Measurements from ENCODE around the gene SKI.

SKI gene

GRCh38 chr1:2301607-2302291 lies 73.6 kb downstream of the SKI start:
- Histone ChIP-seq H3K27me3 (ENCODE audit: insufficient read depth, insufficient read length) (no peaks in the 10 kb centered on the region), H3K4me1 (ENCODE audit: insufficient read depth, insufficient read length) (peaks cover 4% of the 10 kb centered on the region), H3K9me3 (ENCODE audit: insufficient read depth, low read length) (no peaks in the 10 kb centered on the region), H3K4me3 (ENCODE audit: insufficient read length, low read depth) (no peak overlapping the region), H3K9ac (ENCODE audit: insufficient read length, low read depth) (no peak overlapping the region), H3K36me3 (ENCODE audit: insufficient read depth, insufficient read length, low read length) (peaks cover 61% of the 10 kb centered on the region)
- no peak for TF ChIP-seq YY1 (IDR thresholded peaks at IDR 0.05; ENCODE audit: insufficient read depth, insufficient read length)
- no peak for TF ChIP-seq ZNF274 (IDR thresholded peaks at IDR 0.05; ENCODE audit: low read depth, low read length)
- TF ChIP-seq SUZ12 (IDR thresholded peaks at IDR 0.05; ENCODE audit: extremely low read depth, insufficient read depth, insufficient read length): no peak
- DNase-seq (ENCODE audit: low read depth, low spot score): no peak

GRCh38 chr1:2302292-2302925 lies 74.3 kb downstream of the SKI start:
- Histone ChIP-seq H3K36me3 (ENCODE audit: insufficient read depth, insufficient read length, low read length) (peaks cover 60% of the 10 kb centered on the region), H3K27me3 (ENCODE audit: insufficient read depth, insufficient read length) (no peaks in the 10 kb centered on the region), H3K4me3 (ENCODE audit: insufficient read length, low read depth) (no peak overlapping the region), H3K9ac (ENCODE audit: insufficient read length, low read depth) (no peak overlapping the region), H3K9me3 (ENCODE audit: insufficient read depth, low read length) (no peaks in the 10 kb centered on the region), H3K4me1 (ENCODE audit: insufficient read depth, insufficient read length) (peaks cover 4% of the 10 kb centered on the region)
- TF ChIP-seq SUZ12 (IDR thresholded peaks at IDR 0.05; ENCODE audit: extremely low read depth, insufficient read depth, insufficient read length): no peak
- no peak for TF ChIP-seq ZNF274 (IDR thresholded peaks at IDR 0.05; ENCODE audit: low read depth, low read length)
- no peak for TF ChIP-seq YY1 (IDR thresholded peaks at IDR 0.05; ENCODE audit: insufficient read depth, insufficient read length)
- no peak for DNase-seq (ENCODE audit: low read depth, low spot score)

- Histone ChIP-seq H3K9me3 (ENCODE audit: insufficient read depth, low read length) (no peaks in the 10 kb centered on the region), H3K4me1 (ENCODE audit: insufficient read depth, insufficient read length) (peaks cover 4% of the 10 kb centered on the region), H3K4me3 (ENCODE audit: insufficient read length, low read depth) (no peak overlapping the region), H3K9ac (ENCODE audit: insufficient read length, low read depth) (no peak overlapping the region), H3K36me3 (ENCODE audit: insufficient read depth, insufficient read length, low read length) (peaks cover 63% of the 10 kb centered on the region), H3K27me3 (ENCODE audit: insufficient read depth, insufficient read length) (no peaks in the 10 kb centered on the region)
- DNase-seq (ENCODE audit: low read depth, low spot score): no peak
- TF ChIP-seq YY1 (IDR thresholded peaks at IDR 0.05; ENCODE audit: insufficient read depth, insufficient read length) (no peak), ZNF274 (IDR thresholded peaks at IDR 0.05; ENCODE audit: low read depth, low read length) (no peak), SUZ12 (IDR thresholded peaks at IDR 0.05; ENCODE audit: extremely low read depth, insufficient read depth, insufficient read length) (no peak)
Observed at GRCh38 chr1:2303016-2303775, 75.1 kb downstream of the SKI start.

GRCh38 chr1:2303781-2304180 lies 75.7 kb downstream of the SKI start:
- Histone ChIP-seq H3K9me3 (ENCODE audit: insufficient read depth, low read length) (no peaks in the 10 kb centered on the region), H3K27me3 (ENCODE audit: insufficient read depth, insufficient read length) (no peaks in the 10 kb centered on the region), H3K4me1 (ENCODE audit: insufficient read depth, insufficient read length) (peaks cover 2% of the 10 kb centered on the region), H3K9ac (ENCODE audit: insufficient read length, low read depth) (no peak overlapping the region), H3K36me3 (ENCODE audit: insufficient read depth, insufficient read length, low read length) (peaks cover 64% of the 10 kb centered on the region), H3K4me3 (ENCODE audit: insufficient read length, low read depth) (no peak overlapping the region)
- DNase-seq (ENCODE audit: low read depth, low spot score): no peak
- TF ChIP-seq SUZ12 (IDR thresholded peaks at IDR 0.05; ENCODE audit: extremely low read depth, insufficient read depth, insufficient read length): no peak
- TF ChIP-seq ZNF274 (IDR thresholded peaks at IDR 0.05; ENCODE audit: low read depth, low read length): no peak
- TF ChIP-seq YY1 (IDR thresholded peaks at IDR 0.05; ENCODE audit: insufficient read depth, insufficient read length): no peak

- Histone ChIP-seq H3K9ac (ENCODE audit: insufficient read length, low read depth) (no peak overlapping the region), H3K9me3 (ENCODE audit: insufficient read depth, low read length) (no peaks in the 10 kb centered on the region), H3K4me1 (ENCODE audit: insufficient read depth, insufficient read length) (peaks cover 4% of the 10 kb centered on the region), H3K36me3 (ENCODE audit: insufficient read depth, insufficient read length, low read length) (peaks cover 68% of the 10 kb centered on the region), H3K27me3 (ENCODE audit: insufficient read depth, insufficient read length) (no peaks in the 10 kb centered on the region), H3K4me3 (ENCODE audit: insufficient read length, low read depth) (no peak overlapping the region)
- TF ChIP-seq ZNF274 (IDR thresholded peaks at IDR 0.05; ENCODE audit: low read depth, low read length): no peak
- TF ChIP-seq SUZ12 (IDR thresholded peaks at IDR 0.05; ENCODE audit: extremely low read depth, insufficient read depth, insufficient read length): no peak
- TF ChIP-seq YY1 (IDR thresholded peaks at IDR 0.05; ENCODE audit: insufficient read depth, insufficient read length): no peak
- no peak for DNase-seq (ENCODE audit: low read depth, low spot score)
Observed at GRCh38 chr1:2304282-2304681, 76.2 kb downstream of the SKI start.

- H3K4me1 ChIP-seq (ENCODE audit: insufficient read depth, insufficient read length): peaks cover 2% of the 10 kb centered on the region
Observed at GRCh38 chr1:2304921-2305681, 77.0 kb downstream of the SKI start.

More at GRCh38 chr1:2304921-2305681, 77.0 kb downstream of the SKI start:
- no peak for DNase-seq (ENCODE audit: low read depth, low spot score)
- peaks cover 68% of the 10 kb centered on the region for H3K36me3 ChIP-seq (ENCODE audit: insufficient read depth, insufficient read length, low read length)
- H3K9me3 ChIP-seq (ENCODE audit: insufficient read depth, low read length): no peaks in the 10 kb centered on the region
- H3K9ac ChIP-seq (ENCODE audit: insufficient read length, low read depth): no peak overlapping the region
- H3K27me3 ChIP-seq (ENCODE audit: insufficient read depth, insufficient read length): no peaks in the 10 kb centered on the region
- H3K4me3 ChIP-seq (ENCODE audit: insufficient read length, low read depth): no peak overlapping the region
- TF ChIP-seq ZNF274 (IDR thresholded peaks at IDR 0.05; ENCODE audit: low read depth, low read length) (no peak), YY1 (IDR thresholded peaks at IDR 0.05; ENCODE audit: insufficient read depth, insufficient read length) (no peak), SUZ12 (IDR thresholded peaks at IDR 0.05; ENCODE audit: extremely low read depth, insufficient read depth, insufficient read length) (no peak)
